Measurements from ENCODE around the gene RNASE3. TPM values are rescaled to one million over a fixed set of nuclear protein-coding genes. Genes with fewer than 3 reads are reported as not detected.

The RNASE3 gene
- total and polyA plus RNA-seq, 4 donors = 0.31 to 2.5 (median 0.79) TPM; not detected in 1

- H3K27me3 ChIP-seq (ENCODE audit: control insufficient read depth in 3 of 3, insufficient read depth in 3 of 3, low read length in 2 of 3) = no peaks in the 10 kb centered on the region
- ATAC-seq (ENCODE audit: insufficient read depth, low FRiP score) = no peak
- TF ChIP-seq CTCF (IDR thresholded peaks at IDR 0.05; ENCODE audit: control extremely low read depth, extremely low read depth) = no peak
- DNase-seq = peak; percentile 33 to 59 (median 35)
- no peak overlapping the region for H3K4me3 ChIP-seq
- H3K9ac ChIP-seq (ENCODE audit: insufficient read depth in 1 of 2, low read length in 2 of 2) = peak overlapping the region in 1 of 2 donors; percentile 23
- peak overlapping the region in 1 of 2 donors; percentile 77 for H3K27ac ChIP-seq (ENCODE audit: low read depth in 1 of 2, low read length in 1 of 2)
- no peaks in the 10 kb centered on the region for H3K9me3 ChIP-seq (ENCODE audit: control insufficient read depth in 4 of 4, insufficient read depth in 3 of 4, low read length in 3 of 4)
- H3K4me1 ChIP-seq (ENCODE audit: control insufficient read depth in 5 of 5, insufficient read depth in 5 of 5, low read length in 5 of 5) = peaks cover 0 to 12% (median 7%) of the 10 kb centered on the region in 5 donors
- WGBS, 2 donors = 47 to 49% methylated on average over 4 of the region's 4 CpGs
- no peaks in the 10 kb centered on the region for H3K36me3 ChIP-seq (ENCODE audit: control insufficient read depth in 4 of 4, insufficient read depth in 4 of 4, low read length in 4 of 4)
Observed at GRCh38 chr14:20848955-20849570, 42.1 kb upstream of the RNASE3 start.

- no peak for TF ChIP-seq CTCF (IDR thresholded peaks at IDR 0.05; ENCODE audit: control extremely low read depth, extremely low read depth)
- H3K9me3 ChIP-seq (ENCODE audit: control insufficient read depth in 4 of 4, insufficient read depth in 3 of 4, low read length in 3 of 4) = no peaks in the 10 kb centered on the region
- peaks cover 0 to 12% (median 7%) of the 10 kb centered on the region in 5 donors for H3K4me1 ChIP-seq (ENCODE audit: control insufficient read depth in 5 of 5, insufficient read depth in 5 of 5, low read length in 5 of 5)
- H3K9ac ChIP-seq (ENCODE audit: insufficient read depth in 1 of 2, low read length in 2 of 2) = no peak overlapping the region
- 64 to 76% methylated on average over 4 of the region's 4 CpGs for WGBS, 2 donors
- no peaks in the 10 kb centered on the region for H3K36me3 ChIP-seq (ENCODE audit: control insufficient read depth in 4 of 4, insufficient read depth in 4 of 4, low read length in 4 of 4)
- H3K27me3 ChIP-seq (ENCODE audit: control insufficient read depth in 3 of 3, insufficient read depth in 3 of 3, low read length in 2 of 3) = no peaks in the 10 kb centered on the region
- H3K4me3 ChIP-seq = no peak overlapping the region
- DNase-seq (no peak), ATAC-seq (ENCODE audit: insufficient read depth, low FRiP score) (no peak)
- no peak overlapping the region for H3K27ac ChIP-seq (ENCODE audit: low read depth in 1 of 2, low read length in 1 of 2)
Observed at GRCh38 chr14:20853042-20853441, 38.1 kb upstream of the RNASE3 start.

GRCh38 chr14:20855652-20856291 lies 35.4 kb upstream of the RNASE3 start:
- Histone ChIP-seq H3K36me3 (ENCODE audit: control insufficient read depth in 4 of 4, insufficient read depth in 4 of 4, low read length in 4 of 4) (no peaks in the 10 kb centered on the region), H3K4me1 (ENCODE audit: control insufficient read depth in 5 of 5, insufficient read depth in 5 of 5, low read length in 5 of 5) (peaks cover 0 to 4% (median 0%) of the 10 kb centered on the region in 5 donors), H3K27ac (ENCODE audit: low read depth in 1 of 2, low read length in 1 of 2) (no peak overlapping the region), H3K9ac (ENCODE audit: insufficient read depth in 1 of 2, low read length in 2 of 2) (no peak overlapping the region), H3K9me3 (ENCODE audit: control insufficient read depth in 4 of 4, insufficient read depth in 3 of 4, low read length in 3 of 4) (no peaks in the 10 kb centered on the region), H3K4me3 (no peak overlapping the region), H3K27me3 (ENCODE audit: control insufficient read depth in 3 of 3, insufficient read depth in 3 of 3, low read length in 2 of 3) (no peaks in the 10 kb centered on the region)
- peak; percentile 72 for TF ChIP-seq CTCF (IDR thresholded peaks at IDR 0.05; ENCODE audit: control extremely low read depth, extremely low read depth)
- ATAC-seq (ENCODE audit: insufficient read depth, low FRiP score) (peak; percentile 73), DNase-seq (peak; percentile 67 to 83 (median 78))
- WGBS, 2 donors = 12 to 23% methylated on average over 8 of the region's 8 CpGs
